Activated CD8-positive, alpha-beta memory T cell treated with anti-CD3 and anti-CD28 coated beads, Interleukin-2, amount 50 U/mL, for 1 hour (primary cell): ENCODE results near the gene FOXR1.
"Not testable (repeated sequence)": the region's sequence is repeated elsewhere in the genome, so short reads cannot be mapped to it uniquely, and the experiment has no call there.

ENCODE experiments used
- DNase-seq: peaks from one replicate; pipeline ENCODE4 v3.0.0-alpha.2; 2020; ENCODE audit errors: extremely low read depth

The FOXR1 gene

GRCh38 chr11:118947091-118947490, 24.5 kb upstream of the FOXR1 start:
- DNase-seq: no peak

DNA sequence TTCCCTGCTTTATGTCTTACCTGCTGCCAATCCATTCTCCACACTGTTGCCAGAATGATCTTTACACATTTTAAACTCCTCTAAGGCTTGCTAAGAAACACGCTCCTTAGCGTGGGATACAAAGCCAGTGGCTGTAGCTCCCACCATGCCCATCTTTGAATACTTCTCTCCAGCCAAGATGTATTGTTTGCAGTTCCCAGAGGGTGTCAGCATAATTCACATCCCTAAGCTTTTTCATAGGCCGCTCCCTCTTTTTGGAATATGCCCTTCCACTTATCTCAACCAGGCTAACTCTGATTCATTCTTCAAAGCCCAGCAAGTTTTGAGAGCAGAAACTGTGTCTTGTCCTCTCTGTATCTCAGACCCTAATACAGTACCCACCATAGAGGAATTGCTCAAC, 23.6 kb upstream of the FOXR1 start:
- DNase-seq: no peak

GRCh38 chr11:118953265-118953664, 18.3 kb upstream of the FOXR1 start:
- DNase-seq: no peak

DNA sequence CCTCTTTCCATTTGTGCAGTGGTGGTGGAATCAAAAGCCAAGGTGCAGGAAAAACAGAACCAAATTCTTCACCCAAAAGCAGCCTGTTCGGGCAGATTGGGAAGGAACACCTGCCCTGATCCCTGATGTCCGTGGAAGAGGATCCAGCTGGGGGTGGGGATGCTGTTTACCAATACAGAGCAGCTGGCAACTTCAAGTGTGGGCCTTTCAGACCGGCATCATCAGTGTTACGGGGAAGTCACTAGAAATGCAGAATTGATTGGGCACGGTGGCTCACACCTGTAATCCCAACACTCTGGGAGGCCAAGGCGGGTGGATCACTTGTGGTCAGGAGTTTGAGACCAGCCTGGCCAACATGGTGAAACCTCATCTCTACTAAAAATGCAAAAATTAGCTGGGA, 17.6 kb upstream of the FOXR1 start:
- DNase-seq: not testable (repeated sequence)

DNA sequence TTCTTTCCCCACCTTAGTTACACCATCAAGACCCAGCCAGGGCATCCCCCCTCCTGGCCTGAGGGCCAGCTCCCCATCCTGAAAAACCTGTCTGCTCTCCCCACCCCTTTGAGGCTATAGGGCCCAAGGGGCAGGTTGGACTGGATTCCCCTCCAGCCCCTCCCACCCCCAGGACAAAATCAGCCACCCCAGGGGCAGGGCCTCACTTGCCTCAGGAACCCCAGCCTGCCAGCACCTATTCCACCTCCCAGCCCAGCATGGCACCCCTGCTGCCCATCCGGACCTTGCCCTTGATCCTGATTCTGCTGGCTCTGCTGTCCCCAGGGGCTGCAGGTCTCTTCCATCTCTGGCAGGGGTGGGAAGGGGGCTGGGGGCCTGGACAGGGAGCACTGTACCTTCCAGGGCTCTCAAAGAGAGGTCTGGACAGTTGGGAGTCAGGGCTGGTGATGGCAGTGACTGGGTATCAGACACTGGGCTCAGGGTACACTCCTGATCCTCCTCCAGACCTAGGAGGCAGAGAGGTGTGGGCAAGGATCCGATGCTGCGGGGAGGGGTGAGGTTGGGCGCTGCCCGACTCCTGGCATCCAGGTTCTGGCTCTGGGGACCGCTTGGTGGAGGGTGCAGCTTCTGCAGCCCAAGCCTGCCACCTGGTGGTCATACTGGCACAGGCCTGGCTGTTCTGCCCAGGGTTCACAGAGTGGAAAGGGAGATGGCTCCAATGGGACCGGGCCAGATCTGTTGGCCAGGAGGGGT, 15.3 kb upstream of the FOXR1 start, which contains the start of gene UPK2:
Gene UPK2, plus strand, starts transcription at position 205 of the 753 bp plus-strand sequence. Its CDS starts 53 bp downstream, at position 258.
- peak; percentile 77 for DNase-seq

DNA sequence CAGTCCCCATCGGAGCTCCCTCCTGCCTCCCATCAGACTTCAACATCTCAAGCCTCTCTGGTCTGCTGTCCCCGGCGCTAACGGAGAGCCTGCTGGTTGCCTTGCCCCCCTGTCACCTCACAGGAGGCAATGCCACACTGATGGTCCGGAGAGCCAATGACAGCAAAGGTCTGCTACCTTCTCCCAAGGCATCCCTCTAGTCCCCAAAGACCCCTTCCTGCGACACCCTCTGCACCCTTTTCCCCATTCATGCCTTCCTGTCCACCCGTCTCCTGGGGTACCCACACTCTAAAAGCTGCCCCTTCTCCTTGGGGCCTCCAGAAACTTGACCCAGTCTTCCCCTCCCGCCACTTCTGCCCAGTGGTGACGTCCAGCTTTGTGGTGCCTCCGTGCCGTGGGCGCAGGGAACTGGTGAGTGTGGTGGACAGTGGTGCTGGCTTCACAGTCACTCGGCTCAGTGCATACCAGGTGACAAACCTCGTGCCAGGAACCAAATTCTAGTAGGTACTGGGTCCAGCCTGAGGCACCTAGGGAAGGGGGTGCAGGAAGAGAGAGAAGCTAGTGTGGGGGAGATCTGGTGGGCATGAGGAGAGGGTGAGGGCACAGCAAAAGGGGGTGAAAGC, 14.6 kb upstream of the FOXR1 start:
- DNase-seq: no peak

GRCh38 chr11:118957549-118957948, 14.0 kb upstream of the FOXR1 start:
- DNase-seq: no peak

GRCh38 chr11:118957968-118958367, 13.6 kb upstream of the FOXR1 start:
- DNase-seq: no peak

DNA sequence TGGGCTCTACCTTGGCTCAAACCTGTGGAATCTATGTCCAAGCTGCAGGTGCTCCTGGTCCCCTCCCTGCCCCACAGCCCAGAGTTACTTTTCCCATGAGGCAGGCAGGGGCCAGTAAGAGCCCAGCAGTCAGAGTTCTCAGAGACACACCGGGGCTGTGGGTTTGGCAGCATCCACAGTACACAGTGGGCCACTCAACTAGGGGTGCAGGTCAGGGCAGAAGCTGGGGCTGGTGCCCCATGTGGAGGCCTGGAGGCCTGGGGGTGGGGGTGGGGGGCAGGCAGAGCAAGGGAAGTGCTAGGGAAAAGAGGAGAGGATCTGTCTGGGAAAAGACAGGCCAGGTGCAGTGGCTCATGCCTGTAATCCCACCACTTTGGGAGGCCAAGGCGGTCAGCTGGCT, 13.0 kb upstream of the FOXR1 start:
- DNase-seq: no peak

DNA sequence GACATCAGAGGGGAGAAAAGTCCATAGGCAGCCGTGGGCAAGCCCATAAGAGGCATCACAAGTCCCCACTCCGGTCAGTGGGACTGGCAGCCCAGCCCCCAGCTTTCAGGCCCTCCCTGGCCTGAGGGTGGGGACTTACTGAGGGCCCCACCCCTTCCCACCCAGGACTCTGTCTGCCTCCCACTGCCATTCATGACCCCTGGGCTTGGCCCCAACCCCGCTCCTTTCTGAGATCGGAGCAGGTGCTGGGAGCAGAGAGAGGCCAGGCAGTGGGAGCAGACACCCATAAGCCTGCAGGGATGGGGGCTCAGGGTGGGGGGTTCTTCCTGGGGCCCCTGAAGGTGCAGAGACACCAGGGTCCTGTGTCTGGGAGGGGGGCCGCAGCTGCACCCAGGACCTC, 10.4 kb upstream of the FOXR1 start:
- DNase-seq: no peak

GRCh38 chr11:118961591-118961990, 10.0 kb upstream of the FOXR1 start:
- DNase-seq: no peak

- not testable (repeated sequence) for DNase-seq
These were observed 2.1 kb upstream of the FOXR1 start for GRCh38 chr11:118969508-118969907.

- DNase-seq: no peak
These were observed 2.4 kb downstream of the FOXR1 start for GRCh38 chr11:118973985-118974384.

DNA sequence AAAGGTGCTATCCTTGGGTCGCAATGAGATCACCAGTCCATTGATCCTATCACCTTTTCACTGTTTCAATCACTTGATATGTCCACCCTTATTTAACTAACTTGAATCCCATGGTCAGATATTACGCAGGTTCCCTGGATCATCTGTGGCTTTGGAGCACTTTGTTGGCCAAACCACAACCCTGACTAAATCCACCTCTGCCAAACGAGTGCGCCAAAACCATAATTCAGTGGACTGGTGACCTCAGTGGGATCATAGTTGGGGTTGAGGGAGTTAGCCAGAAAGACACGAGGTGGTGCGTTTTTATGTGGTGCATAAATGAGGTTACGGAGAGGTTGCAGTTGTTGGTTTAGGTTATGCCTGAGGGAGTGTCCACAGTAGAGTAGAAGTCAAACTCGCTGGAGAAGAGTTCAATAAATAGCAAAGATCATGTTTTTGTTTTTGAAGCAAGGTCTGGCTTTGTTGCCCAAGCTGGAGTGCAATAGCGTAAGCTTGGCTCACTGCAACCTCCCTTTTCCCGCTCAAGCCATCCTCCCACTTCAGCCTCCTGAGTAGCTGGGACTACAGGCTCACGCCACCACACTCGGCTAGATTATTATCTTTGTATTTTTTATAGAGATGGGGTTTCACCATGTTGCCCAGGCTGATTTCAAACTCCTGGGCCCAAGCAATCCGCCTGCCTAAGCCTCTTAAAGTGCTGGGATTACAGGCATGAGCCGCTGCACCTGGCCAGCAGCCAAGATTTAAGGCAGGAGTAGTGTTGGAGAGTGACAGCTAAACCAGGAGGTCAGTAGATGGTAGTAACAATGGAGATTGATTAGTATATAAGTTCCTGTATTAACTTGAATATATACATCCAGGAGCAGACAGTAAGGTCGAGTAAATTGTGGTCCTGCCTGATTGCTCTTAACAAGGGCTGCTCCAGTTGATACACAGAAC, 4.5 kb downstream of the FOXR1 start:
- no peak for DNase-seq

GRCh38 chr11:118979434-118979833, 7.9 kb downstream of the FOXR1 start:
- no peak for DNase-seq

GRCh38 chr11:118980191-118980881, 8.8 kb downstream of the FOXR1 start:
- no peak for DNase-seq

- DNase-seq: not testable (repeated sequence)
These were observed 12.8 kb downstream of the FOXR1 start for GRCh38 chr11:118984337-118984736.

- no peak for DNase-seq
These were observed 13.3 kb downstream of the FOXR1 start for GRCh38 chr11:118984825-118985224.

DNA sequence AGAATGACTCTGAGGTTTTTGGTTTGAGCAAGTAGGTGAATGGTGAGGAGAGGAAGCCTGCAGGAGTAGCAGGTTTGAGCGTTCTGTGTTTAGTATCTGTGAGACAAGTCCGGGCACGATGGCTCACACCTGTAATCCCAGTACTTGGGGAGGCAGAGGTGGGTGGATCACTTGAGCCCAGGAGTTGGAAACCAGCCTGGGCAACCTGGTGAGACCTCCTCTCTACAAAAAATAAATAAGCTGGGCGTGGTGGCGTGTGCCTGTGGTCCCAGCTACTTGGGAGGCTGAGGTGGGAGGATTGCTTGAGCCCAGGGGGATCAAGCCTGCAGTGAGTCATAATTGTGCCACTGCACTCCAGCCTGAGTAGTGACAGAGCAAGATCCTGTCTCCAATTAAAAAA, 16.7 kb downstream of the FOXR1 start:
- DNase-seq: no peak

GRCh38 chr11:118991486-118992038, 20.0 kb downstream of the FOXR1 start:
- not testable (repeated sequence) for DNase-seq

DNA sequence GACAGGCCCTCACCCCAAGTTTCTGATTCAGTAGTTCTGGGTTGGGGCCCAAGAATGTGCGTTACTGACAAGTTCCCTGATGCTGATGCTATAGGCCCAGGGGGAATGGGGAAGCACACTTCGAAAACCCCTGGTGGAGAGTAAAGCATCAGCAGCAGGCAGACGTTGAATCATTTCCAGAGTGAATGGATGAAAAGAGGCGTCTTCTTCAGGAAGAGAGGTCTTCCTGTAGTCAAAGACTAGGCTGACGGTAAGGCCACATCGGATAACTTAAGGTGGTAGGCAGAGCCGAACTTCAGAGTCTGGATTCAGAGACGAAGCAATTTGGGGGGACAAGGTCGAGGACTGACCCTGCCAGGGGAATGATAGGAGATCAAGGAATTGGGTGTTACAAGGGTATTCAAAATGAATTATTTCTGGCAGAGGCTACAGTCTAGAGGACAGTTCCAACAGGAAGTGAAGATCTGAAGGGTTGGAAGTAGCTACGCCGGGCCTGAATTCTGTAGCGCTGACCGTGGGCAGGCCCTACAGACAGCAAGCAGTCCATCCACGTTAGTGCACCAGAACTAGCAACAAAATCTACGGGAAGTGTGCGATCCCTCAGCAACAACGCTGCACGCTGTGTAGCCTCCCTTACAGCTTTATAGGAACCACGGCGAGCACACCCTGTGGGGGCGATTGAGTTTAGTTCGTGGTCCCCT, 25.5 kb downstream of the FOXR1 start:
- no peak for DNase-seq
